ENCODE results near the gene CHCHD6.

DNA sequence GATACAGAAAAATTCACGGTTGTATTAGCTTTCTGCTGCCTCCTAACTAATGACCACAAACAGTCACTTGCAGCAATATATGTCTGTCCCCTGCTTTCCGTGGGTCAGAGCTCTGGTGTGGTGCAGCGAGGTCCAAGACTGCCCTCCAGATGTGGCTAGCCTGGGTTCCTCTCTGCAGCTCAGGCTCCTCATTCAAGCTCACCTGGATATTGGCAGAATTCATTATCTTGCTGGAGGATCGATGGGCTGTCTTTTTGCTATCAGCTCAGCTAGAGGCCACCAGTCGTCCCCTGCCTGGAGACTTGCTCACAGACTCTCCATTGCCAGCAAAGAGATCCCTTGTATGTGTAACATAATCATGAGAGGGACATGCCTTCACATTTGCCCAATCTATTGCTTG, 266.1 kb downstream of the CHCHD6 start:
- TF ChIP-seq, protein P1, sequence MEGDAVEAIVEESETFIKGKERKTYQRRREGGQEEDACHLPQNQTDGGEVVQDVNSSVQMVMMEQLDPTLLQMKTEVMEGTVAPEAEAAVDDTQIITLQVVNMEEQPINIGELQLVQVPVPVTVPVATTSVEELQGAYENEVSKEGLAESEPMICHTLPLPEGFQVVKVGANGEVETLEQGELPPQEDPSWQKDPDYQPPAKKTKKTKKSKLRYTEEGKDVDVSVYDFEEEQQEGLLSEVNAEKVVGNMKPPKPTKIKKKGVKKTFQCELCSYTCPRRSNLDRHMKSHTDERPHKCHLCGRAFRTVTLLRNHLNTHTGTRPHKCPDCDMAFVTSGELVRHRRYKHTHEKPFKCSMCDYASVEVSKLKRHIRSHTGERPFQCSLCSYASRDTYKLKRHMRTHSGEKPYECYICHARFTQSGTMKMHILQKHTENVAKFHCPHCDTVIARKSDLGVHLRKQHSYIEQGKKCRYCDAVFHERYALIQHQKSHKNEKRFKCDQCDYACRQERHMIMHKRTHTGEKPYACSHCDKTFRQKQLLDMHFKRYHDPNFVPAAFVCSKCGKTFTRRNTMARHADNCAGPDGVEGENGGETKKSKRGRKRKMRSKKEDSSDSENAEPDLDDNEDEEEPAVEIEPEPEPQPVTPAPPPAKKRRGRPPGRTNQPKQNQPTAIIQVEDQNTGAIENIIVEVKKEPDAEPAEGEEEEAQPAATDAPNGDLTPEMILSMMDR (IDR thresholded peaks at IDR 0.05; ENCODE audit: low read depth, low read length, missing input control): no peak
- no peak for TF ChIP-seq RAD21 (IDR thresholded peaks at IDR 0.05)
- TF ChIP-seq SP1 (IDR thresholded peaks at IDR 0.05): no peak
- no peak for TF ChIP-seq TAF1 (conservative IDR thresholded peaks at IDR 0.05)
- TF ChIP-seq, protein P2, sequence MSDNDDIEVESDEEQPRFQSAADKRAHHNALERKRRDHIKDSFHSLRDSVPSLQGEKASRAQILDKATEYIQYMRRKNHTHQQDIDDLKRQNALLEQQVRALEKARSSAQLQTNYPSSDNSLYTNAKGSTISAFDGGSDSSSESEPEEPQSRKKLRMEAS (IDR thresholded peaks at IDR 0.05): no peak
- TF ChIP-seq, protein P3, sequence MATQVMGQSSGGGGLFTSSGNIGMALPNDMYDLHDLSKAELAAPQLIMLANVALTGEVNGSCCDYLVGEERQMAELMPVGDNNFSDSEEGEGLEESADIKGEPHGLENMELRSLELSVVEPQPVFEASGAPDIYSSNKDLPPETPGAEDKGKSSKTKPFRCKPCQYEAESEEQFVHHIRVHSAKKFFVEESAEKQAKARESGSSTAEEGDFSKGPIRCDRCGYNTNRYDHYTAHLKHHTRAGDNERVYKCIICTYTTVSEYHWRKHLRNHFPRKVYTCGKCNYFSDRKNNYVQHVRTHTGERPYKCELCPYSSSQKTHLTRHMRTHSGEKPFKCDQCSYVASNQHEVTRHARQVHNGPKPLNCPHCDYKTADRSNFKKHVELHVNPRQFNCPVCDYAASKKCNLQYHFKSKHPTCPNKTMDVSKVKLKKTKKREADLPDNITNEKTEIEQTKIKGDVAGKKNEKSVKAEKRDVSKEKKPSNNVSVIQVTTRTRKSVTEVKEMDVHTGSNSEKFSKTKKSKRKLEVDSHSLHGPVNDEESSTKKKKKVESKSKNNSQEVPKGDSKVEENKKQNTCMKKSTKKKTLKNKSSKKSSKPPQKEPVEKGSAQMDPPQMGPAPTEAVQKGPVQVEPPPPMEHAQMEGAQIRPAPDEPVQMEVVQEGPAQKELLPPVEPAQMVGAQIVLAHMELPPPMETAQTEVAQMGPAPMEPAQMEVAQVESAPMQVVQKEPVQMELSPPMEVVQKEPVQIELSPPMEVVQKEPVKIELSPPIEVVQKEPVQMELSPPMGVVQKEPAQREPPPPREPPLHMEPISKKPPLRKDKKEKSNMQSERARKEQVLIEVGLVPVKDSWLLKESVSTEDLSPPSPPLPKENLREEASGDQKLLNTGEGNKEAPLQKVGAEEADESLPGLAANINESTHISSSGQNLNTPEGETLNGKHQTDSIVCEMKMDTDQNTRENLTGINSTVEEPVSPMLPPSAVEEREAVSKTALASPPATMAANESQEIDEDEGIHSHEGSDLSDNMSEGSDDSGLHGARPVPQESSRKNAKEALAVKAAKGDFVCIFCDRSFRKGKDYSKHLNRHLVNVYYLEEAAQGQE (IDR thresholded peaks at IDR 0.05): no peak
- no peak for TF ChIP-seq GABPA (IDR thresholded peaks at IDR 0.05 in 1 of 2, conservative IDR thresholded peaks at IDR 0.05 in 1 of 2)
- TF ChIP-seq EGR1 (IDR thresholded peaks at IDR 0.05; ENCODE audit: low read depth in 2 of 2): no peak

All from liver (tissue), 3 donors.